ENCODE measurements around the gene AOPEP. TPM values are rescaled to one million over a fixed set of nuclear protein-coding genes. Genes with fewer than 3 reads are reported as not detected.

The AOPEP gene
- total and polyA plus RNA-seq, 2 of the 13 experiments (the other 11 are each of a cell fraction or from before 2014, with no cell fraction given), result 22.2 to 41.6 TPM

GRCh38 chr9:94885854-94886447 is 159.5 kb downstream of the AOPEP start:
- H3K4me1 ChIP-seq (ENCODE audit: insufficient read depth, low read length), result peaks cover 27% of the 10 kb centered on the region
- no peaks in the 10 kb centered on the region for H3K9me3 ChIP-seq (ENCODE audit: low read length)
- 96% methylated on average over 4 of the region's 4 CpGs for WGBS (ENCODE audit: low lambda C conversion rate)
- POLR2A ChIA-PET, result no interaction called here
- ATAC-seq (no peak), FAIRE-seq (no peak), DNase-seq (ENCODE audit: low spot score) (no peak)
- no peaks in the 10 kb centered on the region for H3K36me3 ChIP-seq (replicated peaks in 1 of 2; ENCODE audit: control insufficient read depth in 1 of 2, insufficient read depth in 2 of 2, low read length in 2 of 2)
- no peaks in the 10 kb centered on the region for H3K79me2 ChIP-seq (ENCODE audit: insufficient read depth, low read length)
- H3K4me2 ChIP-seq (ENCODE audit: low read depth, low read length), result no peak overlapping the region
- H3K27ac ChIP-seq (ENCODE audit: extremely low read length, insufficient read depth, low read length), result no peak overlapping the region
- H3K27me3 ChIP-seq (ENCODE audit: control insufficient read depth in 1 of 2, insufficient read depth in 2 of 2, low read length in 2 of 2), result no peaks in the 10 kb centered on the region
- CTCF ChIA-PET (ENCODE audit: low intra/inter-chr PET ratio, low total read pairs), result no interaction called here
- no peak overlapping the region for H3K4me3 ChIP-seq (replicated peaks in 1 of 3; ENCODE audit: insufficient read depth in 1 of 3, low read depth in 2 of 3, low read length in 3 of 3)
- no peaks in the 10 kb centered on the region for H4K20me1 ChIP-seq (ENCODE audit: insufficient read depth, low read length)
- no peak for TF ChIP-seq TBL1XR1 (IDR thresholded peaks at IDR 0.05; ENCODE audit: borderline replicate concordance, low read length, partially characterized antibody)
- no peak for TF ChIP-seq YY1 (IDR thresholded peaks at IDR 0.05; ENCODE audit: insufficient read depth, insufficient replicate concordance, low read depth, low read length)
- no peak for TF ChIP-seq SP1 (IDR thresholded peaks at IDR 0.05)
- TF ChIP-seq SP1 (CRISPR knock-in tag; IDR thresholded peaks at IDR 0.05), result no peak
- no peak for TF ChIP-seq SOX13 (IDR thresholded peaks at IDR 0.05)
- no peak for TF ChIP-seq SOX13 (CRISPR knock-in tag; conservative IDR thresholded peaks at IDR 0.05 in 1 of 2, IDR thresholded peaks at IDR 0.05 in 1 of 2)
- TF ChIP-seq GZF1 (CRISPR knock-in tag; IDR thresholded peaks at IDR 0.05), result no peak
- TF ChIP-seq SATB2 (CRISPR knock-in tag; IDR thresholded peaks at IDR 0.05), result no peak
- TF ChIP-seq ZNF260 (CRISPR knock-in tag; IDR thresholded peaks at IDR 0.05; ENCODE audit: borderline replicate concordance, low read depth), result no peak
- TF ChIP-seq BATF2 (CRISPR knock-in tag; IDR thresholded peaks at IDR 0.05), result no peak
- no peak for TF ChIP-seq SNAPC2 (CRISPR knock-in tag; IDR thresholded peaks at IDR 0.05)
- no peak for TF ChIP-seq ZNF775 (CRISPR knock-in tag; IDR thresholded peaks at IDR 0.05; ENCODE audit: borderline replicate concordance)
- no peak for TF ChIP-seq ASH2L (IDR thresholded peaks at IDR 0.05; ENCODE audit: insufficient read length, low read depth, low read length)
- TF ChIP-seq ARNT (IDR thresholded peaks at IDR 0.05), result no peak
- no peak for TF ChIP-seq ZNF335 (CRISPR knock-in tag; IDR thresholded peaks at IDR 0.05)
- no peak for TF ChIP-seq NR2C2 (CRISPR knock-in tag; IDR thresholded peaks at IDR 0.05; ENCODE audit: borderline replicate concordance)
- TF ChIP-seq TCF7 (IDR thresholded peaks at IDR 0.05; ENCODE audit: low read depth), result no peak
- intact Hi-C loops (cut with micrococcal nuclease; ENCODE audit: unreplicated experiment), result loop anchor here (10.0 kb wide), 1 partner anchor 61 kb away; no protein-coding TSS in a partner anchor
- H3K9ac ChIP-seq (ENCODE audit: insufficient read depth, low read depth, low read length), result no peak overlapping the region
- no TSS peak for BruUV-seq (replicated peaks)
- in situ Hi-C loops (cut with HindIII; ENCODE audit: extremely low pct_ligation_motif_present, low pct_unique_long_range_greater_than_20kb), result no loop called here
- peak overlapping the region; percentile 15 for H2AFZ ChIP-seq (ENCODE audit: low read length)
